ENCODE measurements around the gene ABCC6.
"Not testable (repeated sequence)": the region's sequence is repeated elsewhere in the genome, so short reads cannot be mapped to it uniquely, and the experiment has no call there.

Gene ABCC6

GRCh38 chr16:16223662-16224241 is 458 bp upstream of the ABCC6 start:
- DNase-seq (ENCODE audit: low read depth), result not testable (repeated sequence)

GRCh38 chr16:16221382-16221781 is 1.9 kb downstream of the ABCC6 start:
- not testable (repeated sequence) for DNase-seq (ENCODE audit: low read depth)

GRCh38 chr16:16220449-16220848 is 2.8 kb downstream of the ABCC6 start:
- DNase-seq (ENCODE audit: low read depth), result not testable (repeated sequence)

GRCh38 chr16:16218787-16219186 is 4.5 kb downstream of the ABCC6 start:
- not testable (repeated sequence) for DNase-seq (ENCODE audit: low read depth)

GRCh38 chr16:16218349-16218748 is 4.9 kb downstream of the ABCC6 start:
- DNase-seq (ENCODE audit: low read depth), result not testable (repeated sequence)

- DNase-seq (ENCODE audit: low read depth), result not testable (repeated sequence)
These were observed 9.4 kb downstream of the ABCC6 start for GRCh38 chr16:16213863-16214293.

GRCh38 chr16:16211404-16211803 is 11.9 kb downstream of the ABCC6 start:
- DNase-seq (ENCODE audit: low read depth), result not testable (repeated sequence)

GRCh38 chr16:16208461-16208860 is 14.8 kb downstream of the ABCC6 start:
- DNase-seq (ENCODE audit: low read depth), result not testable (repeated sequence)

GRCh38 chr16:16207787-16208334 is 15.4 kb downstream of the ABCC6 start:
- not testable (repeated sequence) for DNase-seq (ENCODE audit: low read depth)

GRCh38 chr16:16207097-16207786 is 16.1 kb downstream of the ABCC6 start:
- DNase-seq (ENCODE audit: low read depth), result not testable (repeated sequence)

GRCh38 chr16:16205864-16206263 is 17.4 kb downstream of the ABCC6 start:
- not testable (repeated sequence) for DNase-seq (ENCODE audit: low read depth)

- not testable (repeated sequence) for DNase-seq (ENCODE audit: low read depth)
These were observed 18.7 kb downstream of the ABCC6 start for GRCh38 chr16:16204552-16204951.

- DNase-seq (ENCODE audit: low read depth), result not testable (repeated sequence)
These were observed 19.8 kb downstream of the ABCC6 start for GRCh38 chr16:16203494-16203893.

- DNase-seq (ENCODE audit: low read depth), result peak; percentile 10
These were observed 20.7 kb downstream of the ABCC6 start for GRCh38 chr16:16202400-16203143.

- DNase-seq (ENCODE audit: low read depth), result not testable (repeated sequence)
These were observed 21.4 kb downstream of the ABCC6 start for GRCh38 chr16:16201880-16202279.

- DNase-seq (ENCODE audit: low read depth), result not testable (repeated sequence)
These were observed 22.9 kb downstream of the ABCC6 start for GRCh38 chr16:16200391-16200790.

- DNase-seq (ENCODE audit: low read depth), result not testable (repeated sequence)
These were observed 23.9 kb downstream of the ABCC6 start for GRCh38 chr16:16199428-16199827.

GRCh38 chr16:16197966-16198365 is 25.3 kb downstream of the ABCC6 start:
- DNase-seq (ENCODE audit: low read depth), result no peak

- DNase-seq (ENCODE audit: low read depth), result no peak
These were observed 26.0 kb downstream of the ABCC6 start for GRCh38 chr16:16197331-16197730.

- DNase-seq (ENCODE audit: low read depth), result no peak
These were observed 27.2 kb downstream of the ABCC6 start for GRCh38 chr16:16196099-16196498.

GRCh38 chr16:16191493-16192167 is 31.7 kb downstream of the ABCC6 start:
- no peak for DNase-seq (ENCODE audit: low read depth)

- not testable (repeated sequence) for DNase-seq (ENCODE audit: low read depth)
These were observed 32.3 kb downstream of the ABCC6 start for GRCh38 chr16:16190966-16191365.
